ENCODE measurements around the gene GAPVD1.

GRCh38 chr9:125238127-125238914 is 23.3 kb upstream of the GAPVD1 start:
- no peak for TF ChIP-seq CTCF (conservative IDR thresholded peaks at IDR 0.05)
- no peak for TF ChIP-seq EZH2 (IDR thresholded peaks at IDR 0.05; ENCODE audit: low read depth)
